Measurements from ENCODE around the gene FARS2.

GRCh38 chr6:5582762-5583161 lies 321.4 kb downstream of the FARS2 start:
- TF ChIP-seq, protein P1, sequence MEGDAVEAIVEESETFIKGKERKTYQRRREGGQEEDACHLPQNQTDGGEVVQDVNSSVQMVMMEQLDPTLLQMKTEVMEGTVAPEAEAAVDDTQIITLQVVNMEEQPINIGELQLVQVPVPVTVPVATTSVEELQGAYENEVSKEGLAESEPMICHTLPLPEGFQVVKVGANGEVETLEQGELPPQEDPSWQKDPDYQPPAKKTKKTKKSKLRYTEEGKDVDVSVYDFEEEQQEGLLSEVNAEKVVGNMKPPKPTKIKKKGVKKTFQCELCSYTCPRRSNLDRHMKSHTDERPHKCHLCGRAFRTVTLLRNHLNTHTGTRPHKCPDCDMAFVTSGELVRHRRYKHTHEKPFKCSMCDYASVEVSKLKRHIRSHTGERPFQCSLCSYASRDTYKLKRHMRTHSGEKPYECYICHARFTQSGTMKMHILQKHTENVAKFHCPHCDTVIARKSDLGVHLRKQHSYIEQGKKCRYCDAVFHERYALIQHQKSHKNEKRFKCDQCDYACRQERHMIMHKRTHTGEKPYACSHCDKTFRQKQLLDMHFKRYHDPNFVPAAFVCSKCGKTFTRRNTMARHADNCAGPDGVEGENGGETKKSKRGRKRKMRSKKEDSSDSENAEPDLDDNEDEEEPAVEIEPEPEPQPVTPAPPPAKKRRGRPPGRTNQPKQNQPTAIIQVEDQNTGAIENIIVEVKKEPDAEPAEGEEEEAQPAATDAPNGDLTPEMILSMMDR (IDR thresholded peaks at IDR 0.05) = peak in 1 of 12 donors; percentile 27
- TF ChIP-seq POLR2A (IDR thresholded peaks at IDR 0.05) = no peak
